Neural progenitor cell (in vitro differentiated cells): ENCODE measurements around the gene BICRAL.

Experiments used
- EZH2 ChIP-seq: fragments of 200-600 bp; sonication (generic); IDR thresholded peaks from 2 replicates; pipeline ENCODE4 v1.6.1; 2017; ENCODE audit warnings: antibody characterized with exemption, mild to moderate bottlenecking, moderate library complexity
- TF ChIP-seq, protein P1 (sequence below): fragments of 200-600 bp; sonication (generic); IDR thresholded peaks from 2 replicates; pipeline ENCODE4 v1.5.1; 2017; ENCODE audit warnings: antibody characterized with exemption, mild to moderate bottlenecking

DNA sequence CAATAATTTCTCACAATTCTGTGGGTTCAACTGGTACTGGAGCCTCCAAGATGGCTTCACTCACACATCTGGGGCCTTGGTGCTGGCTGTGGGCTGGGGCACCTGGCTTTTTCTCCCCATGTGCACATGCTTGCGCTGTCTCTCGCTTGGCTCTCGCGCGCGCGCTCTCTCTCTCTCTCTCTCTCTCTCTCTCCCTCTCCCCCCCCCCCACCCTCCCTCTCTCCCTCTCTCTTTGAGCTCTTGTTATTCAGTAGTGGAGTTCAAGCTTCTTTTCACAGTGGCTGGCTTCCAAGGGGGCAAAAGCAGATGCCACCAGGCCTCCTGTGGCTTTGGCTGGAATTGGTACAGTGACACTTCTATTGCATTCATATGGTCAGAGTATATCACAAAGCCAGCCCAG lies 25.1 kb upstream of the BICRAL start:
- TF ChIP-seq, protein P1, sequence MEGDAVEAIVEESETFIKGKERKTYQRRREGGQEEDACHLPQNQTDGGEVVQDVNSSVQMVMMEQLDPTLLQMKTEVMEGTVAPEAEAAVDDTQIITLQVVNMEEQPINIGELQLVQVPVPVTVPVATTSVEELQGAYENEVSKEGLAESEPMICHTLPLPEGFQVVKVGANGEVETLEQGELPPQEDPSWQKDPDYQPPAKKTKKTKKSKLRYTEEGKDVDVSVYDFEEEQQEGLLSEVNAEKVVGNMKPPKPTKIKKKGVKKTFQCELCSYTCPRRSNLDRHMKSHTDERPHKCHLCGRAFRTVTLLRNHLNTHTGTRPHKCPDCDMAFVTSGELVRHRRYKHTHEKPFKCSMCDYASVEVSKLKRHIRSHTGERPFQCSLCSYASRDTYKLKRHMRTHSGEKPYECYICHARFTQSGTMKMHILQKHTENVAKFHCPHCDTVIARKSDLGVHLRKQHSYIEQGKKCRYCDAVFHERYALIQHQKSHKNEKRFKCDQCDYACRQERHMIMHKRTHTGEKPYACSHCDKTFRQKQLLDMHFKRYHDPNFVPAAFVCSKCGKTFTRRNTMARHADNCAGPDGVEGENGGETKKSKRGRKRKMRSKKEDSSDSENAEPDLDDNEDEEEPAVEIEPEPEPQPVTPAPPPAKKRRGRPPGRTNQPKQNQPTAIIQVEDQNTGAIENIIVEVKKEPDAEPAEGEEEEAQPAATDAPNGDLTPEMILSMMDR = no peak
- no peak for TF ChIP-seq EZH2
